Measurements from ENCODE around the gene ZNF516.

The ZNF516 gene

GRCh38 chr18:76463872-76464271 is 31.2 kb downstream of the ZNF516 start:
- no peak for DNase-seq (ENCODE audit: low read depth in 1 of 2, low spot score in 1 of 2)
- Histone ChIP-seq H3K27me3 (ENCODE audit: insufficient read depth, poor library complexity, severe bottlenecking) (no peaks in the 10 kb centered on the region), H3K27ac (replicated peaks) (no peak overlapping the region), H3K4me3 (replicated peaks; ENCODE audit: insufficient read depth, low read length) (no peak overlapping the region)
- TF ChIP-seq CTCF (IDR thresholded peaks at IDR 0.05; ENCODE audit: insufficient read depth, low read length), result no peak
- no peak; the same call in 1 of the 2 replicates for TF ChIP-seq SPI1 (IDR thresholded peaks at IDR 0.05; ENCODE audit: borderline replicate concordance, low read depth)

DNA sequence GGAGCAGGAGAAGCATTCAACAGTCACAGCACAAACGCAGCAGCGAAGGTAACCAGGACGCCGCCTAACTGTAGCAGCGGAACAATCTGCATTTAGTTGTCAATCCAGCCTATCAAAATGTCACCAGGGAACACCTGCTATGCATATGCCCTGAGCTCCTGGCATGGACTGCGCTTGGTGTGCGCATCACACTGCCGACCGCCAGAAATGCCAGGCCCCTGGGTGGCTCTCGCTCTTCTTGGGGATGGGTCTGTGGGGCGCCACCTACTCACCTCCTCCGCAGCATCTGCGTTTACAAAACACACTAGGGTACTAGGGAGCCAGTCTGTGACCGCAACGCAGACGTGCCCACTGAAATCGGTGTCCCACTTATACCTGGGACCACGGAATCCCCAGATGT is 31.7 kb downstream of the ZNF516 start:
- no peak for TF ChIP-seq POLR2AphosphoS5 (IDR thresholded peaks at IDR 0.05; ENCODE audit: low read depth)
- no peak for TF ChIP-seq CTCF (IDR thresholded peaks at IDR 0.05; ENCODE audit: insufficient read depth, low read length)
- TF ChIP-seq SPI1 (IDR thresholded peaks at IDR 0.05; ENCODE audit: borderline replicate concordance, low read depth), result no peak
- TF ChIP-seq, protein P1, sequence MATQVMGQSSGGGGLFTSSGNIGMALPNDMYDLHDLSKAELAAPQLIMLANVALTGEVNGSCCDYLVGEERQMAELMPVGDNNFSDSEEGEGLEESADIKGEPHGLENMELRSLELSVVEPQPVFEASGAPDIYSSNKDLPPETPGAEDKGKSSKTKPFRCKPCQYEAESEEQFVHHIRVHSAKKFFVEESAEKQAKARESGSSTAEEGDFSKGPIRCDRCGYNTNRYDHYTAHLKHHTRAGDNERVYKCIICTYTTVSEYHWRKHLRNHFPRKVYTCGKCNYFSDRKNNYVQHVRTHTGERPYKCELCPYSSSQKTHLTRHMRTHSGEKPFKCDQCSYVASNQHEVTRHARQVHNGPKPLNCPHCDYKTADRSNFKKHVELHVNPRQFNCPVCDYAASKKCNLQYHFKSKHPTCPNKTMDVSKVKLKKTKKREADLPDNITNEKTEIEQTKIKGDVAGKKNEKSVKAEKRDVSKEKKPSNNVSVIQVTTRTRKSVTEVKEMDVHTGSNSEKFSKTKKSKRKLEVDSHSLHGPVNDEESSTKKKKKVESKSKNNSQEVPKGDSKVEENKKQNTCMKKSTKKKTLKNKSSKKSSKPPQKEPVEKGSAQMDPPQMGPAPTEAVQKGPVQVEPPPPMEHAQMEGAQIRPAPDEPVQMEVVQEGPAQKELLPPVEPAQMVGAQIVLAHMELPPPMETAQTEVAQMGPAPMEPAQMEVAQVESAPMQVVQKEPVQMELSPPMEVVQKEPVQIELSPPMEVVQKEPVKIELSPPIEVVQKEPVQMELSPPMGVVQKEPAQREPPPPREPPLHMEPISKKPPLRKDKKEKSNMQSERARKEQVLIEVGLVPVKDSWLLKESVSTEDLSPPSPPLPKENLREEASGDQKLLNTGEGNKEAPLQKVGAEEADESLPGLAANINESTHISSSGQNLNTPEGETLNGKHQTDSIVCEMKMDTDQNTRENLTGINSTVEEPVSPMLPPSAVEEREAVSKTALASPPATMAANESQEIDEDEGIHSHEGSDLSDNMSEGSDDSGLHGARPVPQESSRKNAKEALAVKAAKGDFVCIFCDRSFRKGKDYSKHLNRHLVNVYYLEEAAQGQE (IDR thresholded peaks at IDR 0.05; ENCODE audit: insufficient replicate concordance, low read depth), result no peak
- TF ChIP-seq GABPA (IDR thresholded peaks at IDR 0.05; ENCODE audit: low read depth), result no peak
- DNase-seq (ENCODE audit: low read depth in 1 of 2, low spot score in 1 of 2), result no peak
- Histone ChIP-seq H3K27me3 (ENCODE audit: insufficient read depth, poor library complexity, severe bottlenecking) (no peaks in the 10 kb centered on the region), H3K27ac (replicated peaks) (no peak overlapping the region), H3K4me3 (replicated peaks; ENCODE audit: insufficient read depth, low read length) (no peak overlapping the region)

DNA sequence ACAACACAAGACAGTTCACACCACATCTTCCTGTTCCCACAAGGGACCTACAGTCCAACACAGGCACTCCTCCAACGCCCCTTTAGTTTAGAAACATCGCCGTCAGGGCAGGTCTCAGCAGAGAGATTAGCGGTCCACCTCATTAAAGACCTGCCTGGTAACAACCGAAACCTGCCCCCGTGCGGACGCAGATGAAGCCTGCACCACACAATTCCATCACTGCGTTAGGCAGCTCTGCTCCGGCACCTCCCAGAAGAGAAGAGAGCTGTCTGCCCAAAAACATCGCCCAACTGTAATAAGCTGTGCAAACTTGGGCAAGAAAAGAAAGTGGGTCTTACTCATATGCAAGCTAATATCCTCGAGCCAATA is 32.7 kb downstream of the ZNF516 start:
- no peak overlapping the region for H3K4me3 ChIP-seq (replicated peaks; ENCODE audit: insufficient read depth, low read length)
- peak in 1 of 2 experiments; percentile 64 for DNase-seq (ENCODE audit: low read depth in 1 of 2, low spot score in 1 of 2)
- no peak for TF ChIP-seq SPI1 (IDR thresholded peaks at IDR 0.05; ENCODE audit: borderline replicate concordance, low read depth)
- TF ChIP-seq, protein P1 (IDR thresholded peaks at IDR 0.05; ENCODE audit: insufficient replicate concordance, low read depth), result no peak
- no peak for TF ChIP-seq GABPA (IDR thresholded peaks at IDR 0.05; ENCODE audit: low read depth)
- TF ChIP-seq CTCF (IDR thresholded peaks at IDR 0.05; ENCODE audit: insufficient read depth, low read length), result no peak
- no peak for TF ChIP-seq POLR2AphosphoS5 (IDR thresholded peaks at IDR 0.05; ENCODE audit: low read depth)
- no peak overlapping the region for H3K27ac ChIP-seq (replicated peaks)
- no peaks in the 10 kb centered on the region for H3K27me3 ChIP-seq (ENCODE audit: insufficient read depth, poor library complexity, severe bottlenecking)

DNA sequence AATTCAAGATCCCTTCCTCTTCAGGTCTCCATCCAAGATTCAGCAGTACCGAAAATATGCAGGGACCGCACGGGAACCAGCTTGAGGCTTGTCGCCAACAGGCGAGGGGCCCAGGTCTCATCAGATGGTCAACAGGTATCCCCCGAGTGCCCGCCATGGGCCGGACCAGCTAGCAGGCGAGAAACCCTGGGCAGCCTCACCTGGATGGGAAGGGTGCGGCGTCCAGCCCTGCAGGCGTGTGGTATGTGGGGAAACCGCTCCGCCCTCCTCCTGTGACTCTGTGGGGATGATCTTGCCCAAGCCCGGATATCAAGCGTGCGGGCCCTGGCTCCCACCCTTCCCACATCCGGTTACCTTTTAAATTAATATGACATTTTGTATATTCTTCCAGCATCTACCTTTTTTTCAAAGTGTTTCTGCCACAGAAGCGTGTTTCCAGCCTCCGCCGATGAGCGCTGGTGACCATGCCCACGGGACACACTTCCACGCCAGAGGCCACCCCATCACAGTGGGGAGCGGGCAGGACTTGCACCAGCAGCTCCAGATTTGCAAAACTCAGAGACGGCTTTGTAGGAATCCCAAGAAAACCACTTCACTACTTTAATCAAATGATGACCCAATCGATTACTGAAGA is 33.2 kb downstream of the ZNF516 start:
- Histone ChIP-seq H3K4me3 (replicated peaks; ENCODE audit: insufficient read depth, low read length) (no peak overlapping the region), H3K27ac (replicated peaks) (no peak overlapping the region), H3K27me3 (ENCODE audit: insufficient read depth, poor library complexity, severe bottlenecking) (no peaks in the 10 kb centered on the region)
- TF ChIP-seq POLR2AphosphoS5 (IDR thresholded peaks at IDR 0.05; ENCODE audit: low read depth), result no peak; the same call in 1 of the 2 replicates
- TF ChIP-seq CTCF (IDR thresholded peaks at IDR 0.05; ENCODE audit: insufficient read depth, low read length), result no peak
- no peak for TF ChIP-seq GABPA (IDR thresholded peaks at IDR 0.05; ENCODE audit: low read depth)
- TF ChIP-seq SPI1 (IDR thresholded peaks at IDR 0.05; ENCODE audit: borderline replicate concordance, low read depth), result no peak
- TF ChIP-seq, protein P1 (IDR thresholded peaks at IDR 0.05; ENCODE audit: insufficient replicate concordance, low read depth), result no peak
- no peak for DNase-seq (ENCODE audit: low read depth in 1 of 2, low spot score in 1 of 2)
